HG03354 (cell line): ENCODE results near the gene CLK2.
"Not testable (repeated sequence)": the region's sequence is repeated elsewhere in the genome, so short reads cannot be mapped to it uniquely, and the experiment has no call there.

ENCODE experiments used
- ATAC-seq: cut with Tn5 transposase; IDR thresholded peaks from one replicate; pipeline ENCODE4 v1.9.1; 2021; ENCODE audit warnings: mild to moderate bottlenecking; ENCODE audit not compliant: unreplicated experiment, poor library complexity, severe bottlenecking

The CLK2 gene

GRCh38 chr1:155220211-155220965 is 52.9 kb downstream of the CLK2 start:
- ATAC-seq: not testable (repeated sequence)

GRCh38 chr1:155219592-155220031 is 53.7 kb downstream of the CLK2 start:
- ATAC-seq: no peak

DNA sequence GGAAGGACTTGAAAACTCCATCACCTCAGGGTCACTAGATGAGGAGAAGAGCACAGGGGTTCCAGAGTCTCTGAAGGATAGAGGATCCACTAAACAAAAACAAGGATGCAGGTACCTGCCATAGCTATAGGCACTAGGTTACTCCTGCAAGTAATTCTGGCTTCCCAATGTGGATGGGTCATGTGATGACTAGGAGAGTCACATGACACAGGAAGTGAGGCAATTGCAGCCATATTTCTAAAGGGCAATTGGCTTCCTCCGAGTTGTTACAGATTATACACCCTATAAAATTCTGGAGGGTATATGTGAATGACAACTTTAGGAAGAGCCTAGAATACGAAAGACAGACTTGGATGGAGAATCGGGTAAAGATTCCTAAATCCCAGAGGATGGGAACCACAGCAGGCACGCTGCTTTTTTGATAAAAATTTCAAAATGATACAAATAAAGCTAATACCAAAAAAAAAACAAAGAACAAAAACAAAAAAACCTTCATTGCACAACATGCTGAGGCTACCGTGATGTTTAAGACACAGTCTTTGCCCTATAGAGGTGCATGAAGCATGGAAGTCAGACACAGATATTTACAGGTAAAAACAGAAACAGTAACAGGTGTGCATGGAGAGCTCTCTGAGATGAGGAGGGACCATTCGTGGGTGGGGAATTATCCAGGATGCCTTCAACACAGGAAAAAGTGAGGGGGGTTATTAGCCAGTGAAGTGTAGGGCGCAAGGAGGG is 54.3 kb downstream of the CLK2 start:
- ATAC-seq: no peak

GRCh38 chr1:155214702-155215101 is 58.6 kb downstream of the CLK2 start:
- not testable (repeated sequence) for ATAC-seq
